AG09319 (cell line): ENCODE data around the gene COL13A1.

Source experiments
- DNase-seq: peaks from one replicate; pipeline ENCODE4 v3.0.0-alpha.2; 2010; ENCODE audit warnings: low read depth; ENCODE audit errors: extremely low read depth
- CTCF ChIP-seq: IDR thresholded peaks from 2 replicates; pipeline ENCODE4 v1.5.1; 2011; ENCODE audit warnings: low read depth, mild to moderate bottlenecking, inconsistent platforms, low read length, moderate library complexity

COL13A1 gene

GRCh38 chr10:69801094-69801433, 642 bp upstream of the COL13A1 start:
- peak; percentile 55 for TF ChIP-seq CTCF
- no peak for DNase-seq

DNA sequence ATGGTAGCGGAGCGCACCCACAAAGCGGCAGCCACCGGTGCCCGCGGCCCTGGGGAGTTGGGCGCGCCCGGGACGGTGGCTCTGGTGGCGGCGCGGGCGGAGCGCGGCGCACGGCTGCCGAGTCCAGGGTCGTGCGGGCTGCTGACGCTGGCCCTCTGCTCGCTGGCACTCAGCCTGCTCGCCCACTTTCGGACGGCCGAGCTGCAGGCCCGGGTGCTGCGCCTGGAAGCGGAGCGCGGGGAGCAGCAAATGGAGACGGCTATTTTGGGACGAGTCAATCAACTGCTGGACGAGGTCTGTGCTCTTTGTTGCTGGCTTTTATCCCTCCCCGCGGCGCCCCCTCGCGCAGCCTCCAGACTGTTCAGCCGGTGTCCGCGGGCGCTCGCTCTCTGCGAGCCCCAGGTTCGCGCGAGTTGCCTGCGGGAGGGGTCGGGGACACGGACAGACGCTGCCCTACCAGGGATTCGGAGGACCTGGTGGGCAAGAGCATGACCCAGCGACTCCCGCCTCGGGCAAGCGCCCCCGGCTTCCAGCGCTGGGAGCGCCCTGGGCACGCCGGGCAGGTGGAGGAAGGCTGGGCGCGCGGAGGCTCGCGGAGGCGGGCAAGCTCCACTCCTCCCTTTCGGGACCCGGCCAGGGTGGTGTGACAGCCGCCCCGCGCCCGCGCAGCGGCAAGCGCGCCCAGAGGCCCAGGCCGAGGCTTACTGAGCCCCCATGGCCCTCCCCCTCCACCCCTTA, 887 bp downstream of the COL13A1 start:
- TF ChIP-seq CTCF = peak; percentile 22
- no peak for DNase-seq

GRCh38 chr10:69803809-69804208, 2.1 kb downstream of the COL13A1 start:
- no peak for TF ChIP-seq CTCF
- DNase-seq = no peak

DNA sequence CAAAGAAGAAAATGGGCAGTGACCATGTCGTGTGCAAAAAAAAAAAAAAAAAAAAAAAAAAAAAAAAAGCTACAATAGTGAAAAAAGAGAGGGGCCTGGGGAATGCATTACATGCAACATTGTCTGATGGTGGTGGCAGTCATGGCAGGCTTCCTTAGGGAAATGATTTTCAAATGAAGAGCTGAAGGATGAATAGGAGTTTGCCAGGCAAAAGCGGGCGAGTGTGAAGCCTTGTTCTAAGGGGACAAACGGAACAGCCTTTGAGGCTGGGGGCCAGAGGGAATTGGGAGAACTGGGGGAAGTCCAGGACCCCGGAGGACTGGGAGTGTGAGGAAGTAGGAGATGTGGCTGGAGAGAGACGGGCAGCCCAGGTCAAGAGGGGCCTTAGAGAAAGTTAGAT, 3.1 kb downstream of the COL13A1 start:
- DNase-seq = no peak
- no peak for TF ChIP-seq CTCF

DNA sequence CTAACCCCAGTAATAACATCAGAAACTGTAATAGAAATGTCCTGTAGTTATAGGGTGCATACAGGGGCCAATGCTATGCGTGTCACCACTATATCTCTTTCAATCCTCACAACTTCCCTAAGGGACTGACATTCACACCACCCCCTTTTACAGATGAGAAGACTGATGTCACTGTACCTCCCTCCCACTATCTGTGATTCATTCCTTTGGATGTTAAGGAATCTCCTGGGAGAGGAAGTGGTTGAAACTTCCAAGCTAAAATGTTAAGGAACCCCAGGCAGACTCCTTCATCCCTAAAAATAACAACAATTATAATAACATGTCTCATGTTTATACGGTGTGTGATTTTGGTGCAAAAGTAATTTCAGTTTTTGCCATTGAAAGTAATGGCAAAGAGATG, 5.4 kb downstream of the COL13A1 start:
- no peak for TF ChIP-seq CTCF
- no peak for DNase-seq

- DNase-seq = no peak
- no peak for TF ChIP-seq CTCF
Measured at GRCh38 chr10:69807696-69808095, 6.0 kb downstream of the COL13A1 start.

- TF ChIP-seq CTCF = no peak
Measured at GRCh38 chr10:69809318-69809717, 7.6 kb downstream of the COL13A1 start.

More at GRCh38 chr10:69809318-69809717, 7.6 kb downstream of the COL13A1 start:
- no peak for DNase-seq
